GM12874 (cell line): Measurements from ENCODE around the gene MAGEA4.

Experiments used
- TF ChIP-seq, protein P1 (sequence below): IDR thresholded peaks from 2 replicates; pipeline ENCODE4 v1.5.1; 2011; ENCODE audit warnings: low read depth, mild to moderate bottlenecking, control low read depth, low read length, moderate library complexity; ENCODE audit not compliant: insufficient read depth

The MAGEA4 gene

DNA sequence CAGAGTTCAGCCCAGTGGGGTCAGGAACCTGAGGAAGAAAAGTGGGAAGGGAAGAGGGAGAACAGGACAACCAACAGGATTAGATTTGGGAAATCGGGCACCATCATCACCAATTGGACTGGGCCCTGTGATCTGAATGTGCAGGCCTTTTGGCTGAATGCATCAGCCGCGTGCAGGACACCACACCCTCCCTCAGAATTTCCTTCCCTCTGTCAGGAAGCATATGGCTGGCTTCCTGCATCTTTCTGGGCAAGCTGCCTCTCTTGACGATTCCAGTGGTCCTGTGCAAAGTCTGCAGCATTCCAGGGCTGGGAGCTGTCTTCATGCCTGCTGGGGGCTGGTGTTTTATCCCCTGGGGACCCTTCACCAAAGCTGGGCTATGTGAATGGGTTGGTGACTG is 16.4 kb downstream of the MAGEA4 start:
- TF ChIP-seq, protein P1, sequence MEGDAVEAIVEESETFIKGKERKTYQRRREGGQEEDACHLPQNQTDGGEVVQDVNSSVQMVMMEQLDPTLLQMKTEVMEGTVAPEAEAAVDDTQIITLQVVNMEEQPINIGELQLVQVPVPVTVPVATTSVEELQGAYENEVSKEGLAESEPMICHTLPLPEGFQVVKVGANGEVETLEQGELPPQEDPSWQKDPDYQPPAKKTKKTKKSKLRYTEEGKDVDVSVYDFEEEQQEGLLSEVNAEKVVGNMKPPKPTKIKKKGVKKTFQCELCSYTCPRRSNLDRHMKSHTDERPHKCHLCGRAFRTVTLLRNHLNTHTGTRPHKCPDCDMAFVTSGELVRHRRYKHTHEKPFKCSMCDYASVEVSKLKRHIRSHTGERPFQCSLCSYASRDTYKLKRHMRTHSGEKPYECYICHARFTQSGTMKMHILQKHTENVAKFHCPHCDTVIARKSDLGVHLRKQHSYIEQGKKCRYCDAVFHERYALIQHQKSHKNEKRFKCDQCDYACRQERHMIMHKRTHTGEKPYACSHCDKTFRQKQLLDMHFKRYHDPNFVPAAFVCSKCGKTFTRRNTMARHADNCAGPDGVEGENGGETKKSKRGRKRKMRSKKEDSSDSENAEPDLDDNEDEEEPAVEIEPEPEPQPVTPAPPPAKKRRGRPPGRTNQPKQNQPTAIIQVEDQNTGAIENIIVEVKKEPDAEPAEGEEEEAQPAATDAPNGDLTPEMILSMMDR, result no peak

DNA sequence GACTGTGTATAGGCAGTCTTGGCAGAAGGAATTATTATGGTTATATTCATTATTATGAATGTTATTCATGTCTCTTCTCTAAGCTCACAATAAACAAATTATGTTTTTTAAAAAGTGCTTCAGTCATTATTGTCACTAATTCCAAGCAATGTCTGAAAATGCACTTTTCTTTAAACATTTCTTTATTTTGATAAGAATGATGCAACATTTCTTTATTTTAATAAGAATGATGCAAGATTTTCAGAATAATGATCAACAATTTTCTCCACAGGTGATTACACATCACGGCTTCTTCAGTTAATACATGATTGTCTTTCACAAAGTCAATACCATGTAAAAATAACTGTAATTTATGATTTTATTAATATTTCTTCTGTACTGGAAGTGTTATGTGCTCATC is 22.7 kb downstream of the MAGEA4 start:
- TF ChIP-seq, protein P1, result no peak

DNA sequence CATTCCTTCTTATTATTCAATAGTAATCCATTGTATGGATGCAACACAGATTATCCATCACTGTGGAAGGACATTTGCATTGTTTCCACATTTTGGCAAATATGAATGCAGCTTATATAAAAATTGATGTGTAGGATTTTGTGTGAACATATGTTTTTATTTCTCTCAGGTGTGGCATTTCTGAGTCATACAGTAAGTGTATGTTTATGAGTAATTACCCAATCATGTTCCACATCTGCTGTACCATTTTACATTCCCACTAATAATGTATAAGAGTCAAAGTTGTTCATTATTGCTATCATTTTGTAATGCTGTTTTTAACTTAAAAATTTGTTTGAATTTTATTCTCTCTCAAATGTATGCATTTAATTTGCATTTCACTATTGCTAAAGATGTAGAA is 25.5 kb downstream of the MAGEA4 start:
- TF ChIP-seq, protein P1, result no peak

DNA sequence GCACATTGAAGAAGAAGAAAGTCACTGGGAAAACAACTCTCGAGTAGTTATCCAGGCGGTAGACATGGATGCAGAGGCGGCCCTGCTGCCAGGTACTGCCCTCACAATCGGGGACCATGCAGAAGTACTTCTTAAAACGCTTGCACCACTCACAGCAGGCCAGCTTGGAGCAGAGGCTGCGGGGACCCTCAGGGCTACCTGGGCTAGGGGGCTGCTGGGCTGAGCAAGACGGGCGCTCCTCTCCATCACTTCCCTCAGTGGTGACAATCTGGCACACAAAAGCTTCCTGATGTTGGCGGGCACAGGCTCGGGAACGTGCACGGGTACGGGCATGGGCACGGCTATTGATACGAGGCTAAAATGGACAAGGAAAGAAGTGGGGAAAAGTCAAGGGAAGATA is 42.0 kb downstream of the MAGEA4 start:
- TF ChIP-seq, protein P1, result no peak

DNA sequence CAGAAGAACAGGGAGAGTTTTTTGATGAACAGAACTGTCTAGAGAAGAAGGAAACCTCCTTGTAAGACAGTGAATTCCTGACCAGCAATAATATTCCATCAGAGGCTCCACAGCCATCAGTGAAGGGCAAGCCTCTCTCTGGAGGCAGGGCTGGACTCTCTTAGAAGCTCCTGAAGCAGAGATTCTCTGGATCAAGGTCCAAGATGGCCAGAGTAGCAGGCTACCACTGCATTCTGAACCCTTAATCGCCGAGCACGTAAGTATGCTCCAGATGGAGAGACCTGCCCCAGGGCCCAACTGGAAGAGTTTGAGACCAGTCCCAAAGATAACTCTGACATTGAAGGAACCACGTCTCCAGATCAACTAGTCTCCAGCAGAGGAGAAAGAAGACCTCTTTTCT is 45.4 kb downstream of the MAGEA4 start:
- TF ChIP-seq, protein P1, result no peak

DNA sequence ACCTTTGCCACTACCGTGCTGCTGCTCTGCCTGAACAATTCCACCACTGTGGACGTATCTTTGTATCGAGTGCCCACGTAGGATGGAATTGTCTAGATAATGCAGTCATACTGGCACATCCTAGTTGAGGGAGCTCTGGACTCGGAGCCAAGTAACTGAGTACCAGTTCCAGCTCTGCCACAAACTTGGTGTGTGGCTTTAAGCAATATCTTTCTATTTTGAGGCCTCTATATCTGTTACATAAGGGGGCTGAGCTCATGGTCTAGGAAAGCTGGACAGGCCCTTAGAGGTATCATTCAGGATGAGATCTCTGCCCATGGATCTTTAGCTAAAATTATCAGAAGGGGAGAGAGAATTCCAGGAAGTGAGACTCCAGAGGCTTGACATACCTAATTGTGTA is 49.3 kb downstream of the MAGEA4 start:
- TF ChIP-seq, protein P1, result no peak

DNA sequence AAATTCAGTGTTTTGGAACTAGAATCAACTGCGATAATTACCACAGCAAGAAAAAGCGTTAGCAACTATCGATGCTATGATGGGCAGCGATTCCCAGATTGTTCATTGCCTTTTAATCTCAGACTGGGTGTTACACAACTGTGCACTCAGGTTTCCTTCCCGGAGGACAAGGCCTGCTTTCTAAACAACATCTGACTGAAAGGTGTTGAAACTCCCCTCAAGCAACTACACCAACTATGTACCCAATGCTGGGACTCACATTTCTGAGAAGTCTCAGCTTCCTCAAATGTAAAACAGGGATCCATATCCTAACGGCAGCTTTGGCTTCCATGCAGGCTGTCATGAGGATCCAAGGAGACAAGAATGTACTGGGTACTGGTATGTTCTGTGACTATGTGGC is 53.5 kb downstream of the MAGEA4 start:
- TF ChIP-seq, protein P1, result no peak

DNA sequence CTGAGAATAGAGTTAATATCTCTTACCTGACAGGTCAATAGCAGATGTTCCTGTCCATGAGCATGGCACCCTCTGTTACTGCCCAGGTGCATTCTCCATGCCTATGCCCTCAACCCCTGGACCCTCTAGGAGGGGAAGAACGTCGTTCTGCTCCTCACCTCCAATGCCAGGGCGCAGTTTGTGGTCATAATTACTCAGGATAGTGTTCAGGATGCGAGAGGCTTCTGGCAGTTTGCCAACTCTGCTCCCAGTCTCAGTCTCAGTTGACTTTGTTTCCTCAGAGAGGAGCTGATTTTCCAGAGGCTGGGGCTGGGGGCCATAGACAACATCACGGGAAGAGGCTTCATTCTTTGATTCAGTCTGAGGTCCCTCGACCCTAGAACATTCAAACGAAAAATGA is 57.3 kb downstream of the MAGEA4 start:
- TF ChIP-seq, protein P1, result no peak
